Measurements from ENCODE around the gene OSGEPL1.

DNA sequence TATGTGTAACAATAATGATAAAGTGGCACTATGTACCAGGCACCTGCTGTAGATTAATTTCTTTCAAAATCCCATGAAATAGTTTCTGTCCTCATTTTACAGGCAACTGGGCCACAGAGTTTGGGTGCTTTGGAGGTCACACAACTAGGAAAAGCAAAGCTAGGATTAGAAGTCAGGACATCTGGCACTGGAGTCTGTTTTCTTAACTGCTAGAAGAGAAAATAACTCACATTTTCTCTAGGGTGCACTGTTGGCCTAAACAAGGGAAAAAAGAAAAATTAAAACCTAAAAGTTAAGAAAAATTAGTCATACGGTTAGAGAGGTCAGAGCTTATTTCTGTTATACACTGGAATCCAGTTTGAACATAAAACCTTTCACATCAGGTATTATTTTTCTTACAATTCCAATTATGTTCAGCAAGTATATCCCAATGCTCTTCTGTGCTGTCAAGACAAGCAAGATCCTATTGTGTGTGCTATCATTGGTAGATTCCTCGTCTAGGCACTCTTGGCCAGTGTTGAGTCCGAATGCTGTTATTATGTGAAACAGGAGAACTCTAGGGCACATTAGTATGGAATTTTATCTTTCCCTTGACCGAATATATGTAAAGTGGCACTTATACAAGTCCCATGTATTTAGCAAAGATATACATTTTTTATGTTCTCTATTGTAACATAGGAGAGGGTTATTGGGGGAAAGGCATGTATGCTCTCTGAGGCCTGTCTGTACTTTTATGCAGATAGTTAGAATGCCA is 1.5 kb upstream of the OSGEPL1 start:
- TF ChIP-seq, protein P1, sequence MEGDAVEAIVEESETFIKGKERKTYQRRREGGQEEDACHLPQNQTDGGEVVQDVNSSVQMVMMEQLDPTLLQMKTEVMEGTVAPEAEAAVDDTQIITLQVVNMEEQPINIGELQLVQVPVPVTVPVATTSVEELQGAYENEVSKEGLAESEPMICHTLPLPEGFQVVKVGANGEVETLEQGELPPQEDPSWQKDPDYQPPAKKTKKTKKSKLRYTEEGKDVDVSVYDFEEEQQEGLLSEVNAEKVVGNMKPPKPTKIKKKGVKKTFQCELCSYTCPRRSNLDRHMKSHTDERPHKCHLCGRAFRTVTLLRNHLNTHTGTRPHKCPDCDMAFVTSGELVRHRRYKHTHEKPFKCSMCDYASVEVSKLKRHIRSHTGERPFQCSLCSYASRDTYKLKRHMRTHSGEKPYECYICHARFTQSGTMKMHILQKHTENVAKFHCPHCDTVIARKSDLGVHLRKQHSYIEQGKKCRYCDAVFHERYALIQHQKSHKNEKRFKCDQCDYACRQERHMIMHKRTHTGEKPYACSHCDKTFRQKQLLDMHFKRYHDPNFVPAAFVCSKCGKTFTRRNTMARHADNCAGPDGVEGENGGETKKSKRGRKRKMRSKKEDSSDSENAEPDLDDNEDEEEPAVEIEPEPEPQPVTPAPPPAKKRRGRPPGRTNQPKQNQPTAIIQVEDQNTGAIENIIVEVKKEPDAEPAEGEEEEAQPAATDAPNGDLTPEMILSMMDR (IDR thresholded peaks at IDR 0.05; ENCODE audit: low read depth, low read length), result peak; percentile 14; the same call in 1 of the 2 replicates
- no peak for TF ChIP-seq EZH2phosphoT487 (IDR thresholded peaks at IDR 0.05; ENCODE audit: low read depth)
